GM13977 (cell line): ENCODE measurements around the gene NGEF.
"Not testable (repeated sequence)": the region's sequence is repeated elsewhere in the genome, so short reads cannot be mapped to it uniquely, and the experiment has no call there.

Source experiments
- DNase-seq: peaks from one replicate; pipeline ENCODE4 v3.0.0; 2012; ENCODE audit warnings: low spot score
- in situ Hi-C: fragments of 300-500 bp; cut with MboI; formaldehyde crosslinking; loops from one replicate; pipeline ENCODE4 v1.12.0; 2022; ENCODE audit warnings: low sequenced_read_pairs, low pct_unique_long_range_greater_than_20kb, mixed read lengths, inconsistent platforms; ENCODE audit not compliant: unreplicated experiment
- TF ChIP-seq, protein P1 (sequence below): IDR thresholded peaks from 2 replicates; pipeline ENCODE4 v1.5.1; 2012; ENCODE audit warnings: mild to moderate bottlenecking, control low read depth; ENCODE audit not compliant: insufficient read depth; ENCODE audit errors: extremely low read depth, missing control alignments

Gene NGEF

DNA sequence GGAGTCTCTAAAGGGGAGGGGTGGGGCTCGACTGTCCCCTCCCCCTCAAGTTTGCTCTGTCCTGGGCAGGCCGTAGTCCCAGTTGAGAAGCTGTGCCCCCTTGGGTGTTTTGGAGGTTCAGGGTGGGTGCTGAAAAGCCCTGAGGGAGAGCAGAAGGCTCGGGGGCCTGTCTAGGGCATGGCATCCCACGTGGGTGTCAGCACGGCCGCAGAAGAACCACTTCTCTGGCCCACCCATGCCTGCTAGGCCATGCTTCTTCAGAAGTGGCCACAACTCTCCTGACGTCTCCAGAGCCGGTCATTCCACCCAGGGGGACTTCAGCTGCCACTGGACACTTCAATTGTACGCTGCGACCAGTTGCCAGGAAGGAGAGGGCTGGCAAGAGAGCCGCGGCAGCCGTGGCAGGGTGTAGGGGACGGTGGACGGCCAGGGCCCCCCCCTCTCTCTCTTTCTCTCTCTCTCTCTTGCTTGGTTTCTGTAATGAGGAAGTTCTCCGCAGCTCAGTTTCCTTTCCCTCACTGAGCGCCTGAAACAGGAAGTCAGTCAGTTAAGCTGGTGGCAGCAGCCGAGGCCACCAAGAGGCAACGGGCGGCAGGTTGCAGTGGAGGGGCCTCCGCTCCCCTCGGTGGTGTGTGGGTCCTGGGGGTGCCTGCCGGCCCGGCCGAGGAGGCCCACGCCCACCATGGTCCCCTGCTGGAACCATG lies 46.9 kb upstream of the NGEF start, which contains the start of gene INPP5D:
Gene INPP5D, plus strand, starts transcription at position 546 of the 704 bp plus-strand sequence. Its CDS starts 137 bp downstream, at position 683.
- TF ChIP-seq, protein P1, sequence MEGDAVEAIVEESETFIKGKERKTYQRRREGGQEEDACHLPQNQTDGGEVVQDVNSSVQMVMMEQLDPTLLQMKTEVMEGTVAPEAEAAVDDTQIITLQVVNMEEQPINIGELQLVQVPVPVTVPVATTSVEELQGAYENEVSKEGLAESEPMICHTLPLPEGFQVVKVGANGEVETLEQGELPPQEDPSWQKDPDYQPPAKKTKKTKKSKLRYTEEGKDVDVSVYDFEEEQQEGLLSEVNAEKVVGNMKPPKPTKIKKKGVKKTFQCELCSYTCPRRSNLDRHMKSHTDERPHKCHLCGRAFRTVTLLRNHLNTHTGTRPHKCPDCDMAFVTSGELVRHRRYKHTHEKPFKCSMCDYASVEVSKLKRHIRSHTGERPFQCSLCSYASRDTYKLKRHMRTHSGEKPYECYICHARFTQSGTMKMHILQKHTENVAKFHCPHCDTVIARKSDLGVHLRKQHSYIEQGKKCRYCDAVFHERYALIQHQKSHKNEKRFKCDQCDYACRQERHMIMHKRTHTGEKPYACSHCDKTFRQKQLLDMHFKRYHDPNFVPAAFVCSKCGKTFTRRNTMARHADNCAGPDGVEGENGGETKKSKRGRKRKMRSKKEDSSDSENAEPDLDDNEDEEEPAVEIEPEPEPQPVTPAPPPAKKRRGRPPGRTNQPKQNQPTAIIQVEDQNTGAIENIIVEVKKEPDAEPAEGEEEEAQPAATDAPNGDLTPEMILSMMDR = no peak
- DNase-seq = peak; percentile 81
- in situ Hi-C loops = no loop called here

DNA sequence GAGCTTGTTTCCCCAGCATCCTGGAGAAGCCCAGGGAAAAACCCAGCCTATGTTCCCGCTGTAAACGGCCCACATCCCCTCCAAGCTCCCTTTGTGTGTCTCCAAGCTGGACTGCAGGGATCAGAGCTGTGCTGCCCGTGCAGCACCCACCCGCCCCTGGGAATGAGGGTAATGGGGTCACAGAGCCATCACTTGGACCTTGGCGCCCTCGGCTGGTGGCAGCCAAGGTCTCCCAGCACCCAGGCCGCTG lies 46.4 kb upstream of the NGEF start:
- TF ChIP-seq, protein P1 = peak; percentile 53
- peak; percentile 69 for DNase-seq
- in situ Hi-C loops = no loop called here

DNA sequence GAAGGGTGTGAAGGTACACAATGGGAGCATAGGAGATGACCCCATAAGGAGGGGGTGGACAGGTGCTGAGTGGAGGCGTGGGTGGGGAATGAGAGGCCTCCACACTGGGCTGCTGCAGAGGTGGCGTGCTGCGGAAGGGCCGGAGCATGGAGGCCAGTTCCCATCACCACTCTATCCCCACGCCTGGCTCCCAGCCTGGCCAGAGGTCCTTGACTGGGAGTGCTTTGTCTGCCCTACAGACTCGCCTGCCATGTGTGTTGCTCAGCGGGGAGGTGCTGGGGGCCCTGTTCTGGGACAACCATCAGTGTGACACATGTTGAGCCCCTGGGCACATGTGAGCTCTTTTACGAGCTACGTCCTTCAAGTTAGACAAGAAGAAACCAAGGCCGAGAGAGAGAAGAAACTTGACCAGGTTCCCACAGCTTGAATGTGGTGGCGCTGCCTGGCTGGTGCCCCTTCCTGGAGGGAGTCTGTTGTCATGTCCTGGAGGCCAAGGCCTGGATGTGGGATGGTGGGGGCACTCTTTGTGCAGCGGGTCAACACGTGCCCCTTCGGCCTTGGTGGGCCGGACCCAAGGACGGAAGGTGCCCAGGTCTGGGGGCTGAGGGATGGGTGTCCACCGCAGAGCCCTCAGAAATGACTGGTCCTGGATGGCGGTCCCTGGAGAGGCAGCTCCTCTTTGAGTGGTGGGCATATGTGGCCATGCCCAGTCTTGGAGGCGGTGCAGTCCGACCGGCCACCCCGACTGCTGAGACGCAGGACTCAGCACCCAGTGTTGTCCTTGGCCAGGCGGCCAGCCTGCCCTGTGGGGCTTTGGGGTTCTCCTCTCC lies 45.9 kb upstream of the NGEF start:
- TF ChIP-seq, protein P1 = no peak
- no peak for DNase-seq
- in situ Hi-C loops = no loop called here

DNA sequence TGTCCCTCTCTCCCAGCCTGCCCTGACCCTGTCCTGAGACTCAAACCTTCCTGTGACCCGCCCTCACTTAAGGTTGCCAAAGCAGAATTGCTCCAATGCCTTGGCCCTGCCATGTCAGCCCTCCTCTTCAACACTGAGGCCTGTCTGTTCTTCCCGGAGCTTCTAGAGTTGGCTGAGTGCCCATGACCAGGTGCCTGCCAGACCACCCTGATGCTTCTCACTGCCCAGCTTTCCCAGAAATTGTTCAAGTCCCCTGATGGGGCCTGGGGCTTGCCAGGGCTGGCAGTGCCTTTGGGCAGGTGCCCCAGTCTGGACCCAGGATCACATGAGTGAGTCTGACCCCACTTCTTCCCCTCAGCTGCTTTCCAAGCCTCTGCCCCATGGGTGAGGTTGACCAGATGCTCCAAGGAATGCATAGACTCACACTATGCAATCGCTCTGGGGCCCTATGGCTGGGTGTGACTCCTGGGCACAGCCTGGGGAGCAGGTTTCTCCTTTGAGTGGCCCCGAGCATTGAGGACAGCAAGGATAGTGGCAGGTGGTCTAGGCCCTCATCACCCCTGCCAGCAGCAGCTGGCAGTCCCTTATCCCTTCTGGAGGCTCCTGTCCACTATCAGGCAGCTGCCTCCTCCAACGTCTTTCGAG lies 44.0 kb upstream of the NGEF start:
- TF ChIP-seq, protein P1 = no peak
- no peak for DNase-seq
- in situ Hi-C loops = no loop called here

DNA sequence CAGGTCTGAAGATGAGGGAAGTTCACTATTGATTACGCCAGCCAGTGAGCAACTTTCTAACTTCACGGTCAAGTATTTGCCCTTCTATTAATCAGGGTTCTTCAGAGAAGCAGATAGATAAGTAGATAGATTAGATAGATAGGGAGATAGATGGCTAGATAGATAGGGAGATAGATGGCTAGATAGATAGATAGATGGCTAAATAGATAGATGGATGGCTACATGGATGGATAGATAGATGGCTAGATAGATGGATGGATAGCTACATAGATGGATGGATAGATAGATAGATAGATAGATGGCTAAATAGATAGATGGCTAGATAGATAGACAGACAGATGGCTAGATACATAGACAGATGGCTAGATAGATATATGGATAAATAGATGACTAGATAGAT lies 42.3 kb upstream of the NGEF start:
- in situ Hi-C loops = no loop called here
- no peak for DNase-seq
- TF ChIP-seq, protein P1 = no peak

DNA sequence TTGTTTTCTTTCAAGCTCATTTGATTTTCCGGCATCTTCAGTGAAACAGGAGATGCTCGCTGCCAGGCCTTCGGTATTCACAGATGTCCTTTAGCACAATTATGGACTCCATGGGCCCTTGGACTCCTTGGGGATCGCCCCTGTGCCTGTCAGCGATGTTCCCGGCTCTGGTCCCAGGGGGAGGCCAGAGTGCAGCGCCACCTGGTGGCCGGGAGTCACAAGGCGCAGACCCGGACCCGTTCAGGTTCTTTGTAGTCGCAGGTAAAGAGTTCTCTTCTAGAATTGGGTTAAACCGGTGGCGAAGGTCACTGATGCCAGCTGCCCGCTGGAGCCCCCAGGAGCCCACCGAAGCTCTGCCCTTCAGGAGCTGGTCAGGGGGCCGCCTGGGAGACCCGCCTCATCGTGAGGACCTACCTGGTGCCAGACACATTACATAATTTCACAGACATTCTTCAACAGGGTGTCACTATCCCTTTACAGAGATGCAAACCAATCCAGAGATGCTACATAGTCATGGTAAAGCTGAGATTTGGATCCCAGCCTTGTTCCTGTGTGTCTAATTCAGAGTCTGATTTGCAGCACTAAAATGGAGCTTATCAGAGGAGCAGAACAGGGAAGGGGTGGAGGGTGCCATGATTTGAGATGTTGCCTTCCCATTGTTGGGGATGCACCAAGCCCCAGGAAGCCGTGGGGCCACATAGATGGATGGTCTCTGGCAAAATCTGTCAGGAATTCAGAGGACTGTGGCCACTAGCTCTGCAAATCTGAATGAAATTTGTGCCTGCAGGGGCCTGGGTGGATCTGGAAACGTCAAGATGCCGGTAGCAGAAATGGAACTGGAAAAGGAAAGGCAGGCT lies 41.1 kb upstream of the NGEF start:
- TF ChIP-seq, protein P1 = peak; percentile 96
- peak; percentile 90 for DNase-seq
- in situ Hi-C loops = no loop called here

DNA sequence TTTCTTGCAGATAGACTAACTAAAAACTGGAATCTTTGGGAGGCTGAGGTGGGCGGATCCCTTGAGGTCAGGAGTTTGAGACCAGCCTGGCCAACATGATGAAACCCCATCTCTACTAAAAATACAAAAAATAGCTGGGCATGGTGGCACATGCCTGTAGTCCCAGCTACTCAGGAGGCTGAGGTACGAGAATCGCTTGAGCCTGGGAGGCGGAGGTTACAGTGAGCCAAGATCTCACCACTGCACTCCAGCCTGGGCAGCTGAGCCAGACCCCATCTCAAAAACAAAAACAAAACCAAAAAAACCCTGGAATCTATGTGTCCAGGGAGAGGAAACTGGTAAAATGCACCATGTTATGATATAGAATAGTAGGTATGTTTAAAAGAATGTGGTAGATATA lies 39.5 kb upstream of the NGEF start:
- in situ Hi-C loops, DNase-seq: not testable (repeated sequence)
